Mucosa of stomach (tissue), 1 donor: ENCODE data around the gene TPM1.
"Not testable (repeated sequence)": the region's sequence is repeated elsewhere in the genome, so short reads cannot be mapped to it uniquely, and the experiment has no call there.

Source experiments
- H3K27me3 ChIP-seq: one replicate; pipeline ENCODE4 v1.7.0; 2013; ENCODE audit warnings: mild to moderate bottlenecking, low read length; ENCODE audit not compliant: control insufficient read depth, insufficient read depth
- H3K36me3 ChIP-seq: one replicate; pipeline ENCODE4 v1.7.0; 2013; ENCODE audit warnings: low read length; ENCODE audit not compliant: control insufficient read depth, insufficient read depth
- H3K4me1 ChIP-seq: one replicate; pipeline ENCODE4 v1.7.0; 2013; ENCODE audit warnings: mild to moderate bottlenecking, low read length; ENCODE audit not compliant: control insufficient read depth, insufficient read depth
- H3K4me3 ChIP-seq: one replicate; pipeline ENCODE4 v1.7.0; 2013; ENCODE audit warnings: low read length
- H3K9ac ChIP-seq: one replicate; pipeline ENCODE4 v1.7.0; 2013; ENCODE audit warnings: mild to moderate bottlenecking, low read length, moderate library complexity
- H3K9me3 ChIP-seq: one replicate; pipeline ENCODE4 v1.7.0; 2013; ENCODE audit warnings: mild to moderate bottlenecking, low read length, moderate library complexity; ENCODE audit not compliant: control insufficient read depth
- donor health status: Pancreatic carcinoma.

The TPM1 gene

DNA sequence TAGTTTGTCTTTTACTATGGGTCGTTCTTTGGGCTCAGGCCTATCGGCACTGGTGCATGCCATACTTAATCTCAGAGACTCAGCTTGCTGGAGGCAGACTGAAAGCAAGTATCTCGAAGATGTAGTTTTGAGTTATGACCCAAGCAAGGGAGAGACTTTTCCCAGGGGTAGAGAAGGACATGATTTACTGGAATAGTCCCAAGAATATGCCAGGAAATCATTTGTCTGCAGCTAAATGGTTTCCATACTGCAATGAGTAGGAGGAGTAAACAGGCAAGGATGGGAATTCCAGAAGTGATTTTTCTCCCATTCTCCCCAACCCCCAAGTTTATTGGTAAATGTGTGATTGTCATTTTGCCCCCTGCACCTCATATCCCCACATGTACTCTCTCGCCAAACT is 43.7 kb downstream of the TPM1 start:
- H3K9me3 ChIP-seq = no peaks in the 10 kb centered on the region
- H3K27me3 ChIP-seq = no peaks in the 10 kb centered on the region
- peaks cover 7% of the 10 kb centered on the region for H3K4me1 ChIP-seq
- no peak overlapping the region for H3K4me3 ChIP-seq
- no peaks in the 10 kb centered on the region for H3K36me3 ChIP-seq
- H3K9ac ChIP-seq = no peak overlapping the region

DNA sequence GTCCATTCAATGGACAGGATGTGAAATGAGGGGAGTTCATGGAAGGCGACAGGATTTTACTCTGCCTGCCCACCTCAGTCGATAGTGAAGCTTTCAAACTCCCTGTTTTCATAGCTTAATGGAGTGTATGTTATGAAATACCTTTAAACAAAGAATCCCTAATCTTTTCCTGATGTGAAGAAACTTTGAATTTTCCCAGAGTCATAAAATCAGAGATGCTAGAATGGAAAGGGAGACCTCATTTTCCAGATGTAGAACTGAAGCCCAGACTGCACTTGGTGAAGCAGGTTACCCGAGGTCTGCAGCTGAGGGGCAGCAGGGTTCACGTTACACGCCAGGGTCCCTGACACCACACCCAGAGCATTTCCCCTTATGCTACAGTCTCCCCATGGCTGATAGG is 44.4 kb downstream of the TPM1 start:
- Histone ChIP-seq H3K27me3 (no peaks in the 10 kb centered on the region), H3K4me1 (peaks cover 7% of the 10 kb centered on the region), H3K36me3 (no peaks in the 10 kb centered on the region), H3K9ac (no peak overlapping the region), H3K4me3 (no peak overlapping the region), H3K9me3 (no peaks in the 10 kb centered on the region)

DNA sequence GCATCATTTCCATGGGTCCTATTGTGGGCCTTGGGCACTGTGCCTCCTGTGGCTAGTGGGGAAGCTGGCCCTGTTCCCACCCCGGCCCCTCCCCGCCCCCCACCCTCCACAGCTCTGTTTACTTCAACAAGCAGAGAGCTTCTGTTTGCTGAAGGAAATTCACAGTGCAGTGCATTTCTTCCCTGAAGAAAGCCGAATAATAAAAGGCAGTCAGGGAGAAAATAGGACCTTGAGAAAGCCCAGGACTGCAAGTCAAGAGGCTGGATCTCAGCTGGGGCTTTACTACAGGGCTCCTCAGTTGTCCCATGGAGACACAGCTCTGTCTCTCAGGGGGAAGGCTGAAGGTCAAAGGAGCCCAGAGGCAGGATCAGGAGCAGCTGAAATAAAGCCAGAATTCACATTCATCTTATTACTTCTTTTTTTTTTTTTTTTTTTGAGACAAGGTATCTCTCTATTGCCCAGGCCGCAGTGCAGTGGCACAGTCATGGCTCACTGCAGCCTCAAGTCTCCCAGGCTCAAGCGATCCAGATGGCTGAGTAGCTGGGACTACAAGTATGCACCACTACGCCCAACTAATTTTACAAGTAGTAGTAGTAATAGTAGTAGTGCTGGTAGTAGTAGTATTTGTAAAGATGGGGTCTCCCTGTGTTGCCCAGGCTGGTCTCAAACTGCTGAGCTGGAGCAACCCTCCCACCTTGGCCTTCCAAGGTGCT is 46.1 kb downstream of the TPM1 start:
- H3K4me3 ChIP-seq = no peak overlapping the region
- H3K27me3 ChIP-seq = no peaks in the 10 kb centered on the region
- no peaks in the 10 kb centered on the region for H3K36me3 ChIP-seq
- H3K9me3 ChIP-seq = no peaks in the 10 kb centered on the region
- H3K4me1 ChIP-seq = peaks cover 7% of the 10 kb centered on the region
- H3K9ac ChIP-seq = no peak overlapping the region

DNA sequence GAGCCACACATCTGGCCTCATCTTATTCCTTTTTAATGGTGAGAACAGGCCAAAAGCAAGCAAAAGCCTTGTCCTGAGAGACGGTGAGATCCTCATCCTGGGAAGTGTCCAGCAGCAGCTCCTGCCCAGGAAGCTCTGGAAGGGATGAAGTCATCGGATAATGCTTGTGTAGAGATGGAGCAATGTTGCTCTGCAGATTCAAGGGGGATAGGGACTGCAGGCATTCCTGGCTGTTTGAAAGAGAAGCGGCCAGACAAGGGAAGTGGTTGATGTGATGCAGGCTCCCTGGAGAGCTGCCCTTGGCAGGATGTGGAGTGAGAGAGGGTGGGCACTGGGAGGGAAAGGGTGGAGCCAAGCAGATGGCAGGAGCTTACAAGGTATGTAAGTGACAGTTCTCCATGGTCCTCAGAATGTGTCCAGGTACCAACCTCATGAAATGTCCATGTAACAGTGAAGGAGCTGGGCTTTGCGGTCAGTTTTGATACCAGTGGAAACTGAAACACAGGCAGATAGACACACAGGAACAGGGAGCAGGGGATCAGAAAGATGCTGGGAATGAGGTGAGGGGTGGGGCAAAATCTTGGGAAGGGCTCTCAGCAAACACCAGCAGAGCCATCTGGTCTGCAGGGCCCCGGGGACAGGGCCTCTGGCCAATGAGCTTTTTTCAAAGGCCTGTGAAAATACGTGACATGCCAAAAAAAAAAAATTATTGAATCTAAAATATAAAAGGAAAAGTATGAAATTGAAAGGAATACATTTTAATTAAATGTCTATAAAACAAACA is 46.9 kb downstream of the TPM1 start:
- H3K4me3 ChIP-seq = no peak overlapping the region
- H3K9ac ChIP-seq = no peak overlapping the region
- H3K36me3 ChIP-seq = no peaks in the 10 kb centered on the region
- H3K27me3 ChIP-seq = no peaks in the 10 kb centered on the region
- no peaks in the 10 kb centered on the region for H3K9me3 ChIP-seq
- H3K4me1 ChIP-seq = peaks cover 7% of the 10 kb centered on the region

DNA sequence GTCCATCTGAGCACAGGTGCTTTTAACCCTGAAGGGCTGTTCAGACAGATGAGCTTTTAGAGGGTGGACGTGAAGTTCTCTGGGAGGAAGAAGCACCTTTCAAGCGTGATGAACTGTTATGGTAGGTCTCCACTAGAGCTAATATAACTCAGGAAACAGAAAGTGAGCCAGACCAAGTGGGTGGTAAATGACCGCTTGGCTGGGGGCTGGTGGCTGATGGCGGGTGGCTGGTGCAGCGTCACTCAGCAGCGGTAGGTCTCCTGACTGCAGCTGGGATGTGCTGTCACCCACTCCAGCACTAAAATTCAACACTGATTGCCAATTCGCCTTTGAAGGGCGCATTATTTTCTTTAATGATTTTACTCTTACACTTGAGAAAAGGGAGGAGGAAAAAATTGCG is 47.9 kb downstream of the TPM1 start:
- Histone ChIP-seq H3K4me1 (peaks cover 7% of the 10 kb centered on the region), H3K4me3 (no peak overlapping the region), H3K36me3 (no peaks in the 10 kb centered on the region), H3K9me3 (no peaks in the 10 kb centered on the region), H3K27me3 (no peaks in the 10 kb centered on the region), H3K9ac (no peak overlapping the region)

DNA sequence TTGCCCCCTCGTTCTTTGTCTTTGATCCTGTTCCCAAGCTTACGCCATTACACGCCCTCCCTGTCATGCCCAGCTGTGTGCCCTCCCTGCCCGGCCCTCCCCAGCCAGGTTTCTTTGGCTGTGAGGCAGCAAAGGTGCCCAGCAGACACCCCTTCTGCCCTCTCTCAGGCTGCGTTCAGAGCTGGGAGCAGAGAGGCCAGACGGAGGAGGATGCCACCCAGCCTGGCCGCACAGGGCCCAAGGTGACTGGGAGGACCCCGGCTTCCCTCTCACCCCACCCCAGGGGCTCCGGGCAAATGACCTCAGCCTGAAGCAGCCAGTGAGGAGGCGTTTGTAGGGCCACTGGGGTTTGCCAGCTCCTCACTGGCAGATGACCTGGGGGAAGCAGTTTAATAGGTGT is 48.3 kb downstream of the TPM1 start:
- H3K36me3 ChIP-seq = no peaks in the 10 kb centered on the region
- no peaks in the 10 kb centered on the region for H3K9me3 ChIP-seq
- peaks cover 7% of the 10 kb centered on the region for H3K4me1 ChIP-seq
- no peaks in the 10 kb centered on the region for H3K27me3 ChIP-seq
- H3K4me3 ChIP-seq = no peak overlapping the region
- no peak overlapping the region for H3K9ac ChIP-seq

DNA sequence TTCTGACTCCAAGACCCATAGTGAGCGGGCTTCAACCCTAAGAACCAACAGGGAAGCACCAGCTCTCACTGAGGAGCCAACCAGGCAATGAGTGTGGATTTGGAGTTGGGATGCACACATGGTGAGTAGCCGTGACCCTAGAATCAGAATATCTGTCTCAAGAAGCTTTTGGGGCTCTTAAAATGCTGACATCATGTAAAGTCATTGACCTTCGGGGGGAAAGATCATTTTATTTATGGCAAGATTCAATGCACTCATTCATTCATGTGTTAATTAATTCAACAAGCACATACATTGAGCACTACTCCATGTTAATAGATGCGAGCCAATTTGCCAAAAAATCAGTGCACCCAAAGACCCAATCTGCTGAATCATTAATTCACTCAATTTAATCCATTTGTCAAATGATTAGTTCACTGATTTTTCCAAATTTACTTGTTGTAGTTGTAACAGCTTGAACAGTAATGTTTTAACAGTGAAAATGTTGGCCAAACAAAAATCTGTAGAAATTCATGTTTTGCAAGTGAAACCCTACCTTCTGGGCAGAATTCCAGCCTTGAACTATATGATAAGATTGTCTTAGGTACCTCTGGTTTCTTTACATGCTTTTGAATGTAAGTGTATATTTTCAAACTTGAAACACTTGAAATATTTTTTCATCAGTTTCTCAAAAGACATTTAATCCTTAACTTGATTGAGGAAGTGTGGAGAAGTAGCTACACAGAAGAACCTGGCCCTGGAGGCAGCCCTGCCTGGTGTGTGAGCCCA is 49.3 kb downstream of the TPM1 start:
- no peaks in the 10 kb centered on the region for H3K27me3 ChIP-seq
- H3K9me3 ChIP-seq = no peaks in the 10 kb centered on the region
- H3K9ac ChIP-seq = no peak overlapping the region
- no peak overlapping the region for H3K4me3 ChIP-seq
- H3K36me3 ChIP-seq = no peaks in the 10 kb centered on the region
- peaks cover 7% of the 10 kb centered on the region for H3K4me1 ChIP-seq

DNA sequence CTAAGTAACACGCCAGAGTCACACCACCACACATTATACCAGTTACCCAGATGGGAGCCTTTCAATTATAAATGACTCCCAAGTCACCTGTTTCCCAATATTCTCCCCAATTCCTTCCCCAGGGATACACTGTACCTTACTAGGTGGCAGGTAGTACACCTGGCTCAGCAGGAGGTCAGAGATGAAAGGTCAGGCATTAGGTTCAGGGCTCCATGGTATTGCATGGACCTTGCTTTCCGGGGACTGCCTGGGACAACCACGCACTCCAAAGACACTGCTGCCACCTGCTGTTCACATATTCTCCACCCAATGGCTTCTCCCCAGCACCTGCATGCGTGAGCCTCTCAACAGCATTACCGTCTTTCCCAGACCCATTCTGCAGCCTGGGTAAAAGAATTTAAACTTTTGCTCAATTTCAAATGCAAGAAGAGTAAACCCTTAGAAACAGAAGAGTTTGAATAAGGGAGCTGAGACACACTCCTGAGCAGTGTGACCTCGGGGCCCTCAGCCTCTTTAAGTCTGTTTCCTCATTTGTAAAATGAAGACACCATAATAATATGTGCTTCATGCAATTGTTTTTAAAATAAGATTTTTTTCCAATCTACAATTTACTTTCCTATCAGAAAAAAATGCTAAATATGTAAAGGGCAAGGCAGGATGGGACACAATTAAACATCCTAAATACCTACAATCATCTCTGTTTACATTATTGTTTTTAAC is 51.1 kb downstream of the TPM1 start:
- Histone ChIP-seq H3K27me3 (no peaks in the 10 kb centered on the region), H3K9ac (no peak overlapping the region), H3K36me3 (no peaks in the 10 kb centered on the region), H3K9me3 (no peaks in the 10 kb centered on the region), H3K4me1 (peaks cover 8% of the 10 kb centered on the region), H3K4me3 (no peak overlapping the region)

DNA sequence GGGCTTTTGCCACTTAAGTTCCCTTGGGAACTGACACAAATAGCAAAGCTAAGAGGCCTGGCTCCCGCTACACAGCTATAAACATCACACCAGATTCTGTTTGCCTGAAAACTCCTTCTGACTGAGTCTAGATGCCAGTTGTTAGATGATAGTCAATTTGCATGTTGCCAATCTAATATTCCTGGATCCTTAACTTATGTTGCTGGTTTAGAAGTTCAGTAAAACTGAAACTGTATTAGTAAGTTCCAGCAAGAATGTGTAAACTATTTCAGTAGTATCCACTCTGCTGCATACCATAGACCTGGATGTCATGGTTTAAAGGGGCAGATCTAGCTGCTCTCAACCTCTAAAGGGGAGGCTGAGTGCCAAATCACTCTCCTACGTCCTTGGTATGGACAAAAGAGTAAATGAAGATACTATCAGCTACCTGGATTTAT is 52.0 kb downstream of the TPM1 start:
- Histone ChIP-seq H3K9ac (no peak overlapping the region), H3K4me1 (peaks cover 3% of the 10 kb centered on the region), H3K27me3 (no peaks in the 10 kb centered on the region), H3K4me3 (no peak overlapping the region), H3K36me3 (no peaks in the 10 kb centered on the region), H3K9me3 (no peaks in the 10 kb centered on the region)

DNA sequence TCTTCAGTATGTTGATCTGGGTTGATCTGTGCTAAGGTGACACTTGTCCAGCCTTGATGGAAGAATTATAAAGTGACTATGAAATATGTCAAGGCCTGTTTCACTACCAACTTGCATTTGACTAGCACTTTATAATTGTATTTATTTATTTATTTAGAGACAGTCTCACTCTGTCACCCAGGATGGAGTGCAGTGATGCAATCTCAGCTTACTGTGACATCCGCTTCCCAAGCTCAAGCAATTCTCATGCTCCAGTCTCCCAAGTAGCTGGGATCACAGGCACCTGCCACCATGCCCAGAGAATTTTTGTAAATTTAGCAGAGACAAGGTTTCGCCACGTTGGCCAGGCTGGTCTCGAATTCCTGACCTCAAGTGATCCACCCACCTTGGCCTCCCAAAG is 53.6 kb downstream of the TPM1 start:
- Histone ChIP-seq H3K27me3 (no peaks in the 10 kb centered on the region), H3K9ac (no peak overlapping the region), H3K4me3 (no peak overlapping the region), H3K9me3 (no peaks in the 10 kb centered on the region), H3K4me1 (peaks cover 3% of the 10 kb centered on the region), H3K36me3 (no peaks in the 10 kb centered on the region)

DNA sequence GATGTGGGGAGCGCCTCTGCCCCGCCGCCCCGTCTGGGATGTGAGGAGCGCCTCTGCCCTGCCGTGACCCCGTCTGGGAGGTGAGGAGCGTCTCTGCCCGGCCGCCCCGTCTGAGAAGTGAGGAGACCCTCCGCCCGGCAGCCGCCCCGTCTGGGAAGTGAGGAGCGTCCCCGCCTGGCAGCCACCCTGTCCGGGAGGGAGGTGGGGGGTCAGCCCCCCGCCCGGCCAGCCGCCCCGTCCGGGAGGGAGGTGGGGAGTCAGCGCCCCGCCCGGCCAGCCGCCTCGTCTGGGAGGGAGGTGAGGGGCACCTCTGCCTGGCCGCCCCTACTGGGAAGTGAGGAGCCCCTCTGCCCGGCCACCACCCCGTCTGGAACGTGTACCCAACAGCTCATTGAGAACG is 56.4 kb downstream of the TPM1 start:
- H3K27me3 ChIP-seq, H3K9ac ChIP-seq, H3K4me1 ChIP-seq, H3K4me3 ChIP-seq, H3K36me3 ChIP-seq, H3K9me3 ChIP-seq: not testable (repeated sequence)

DNA sequence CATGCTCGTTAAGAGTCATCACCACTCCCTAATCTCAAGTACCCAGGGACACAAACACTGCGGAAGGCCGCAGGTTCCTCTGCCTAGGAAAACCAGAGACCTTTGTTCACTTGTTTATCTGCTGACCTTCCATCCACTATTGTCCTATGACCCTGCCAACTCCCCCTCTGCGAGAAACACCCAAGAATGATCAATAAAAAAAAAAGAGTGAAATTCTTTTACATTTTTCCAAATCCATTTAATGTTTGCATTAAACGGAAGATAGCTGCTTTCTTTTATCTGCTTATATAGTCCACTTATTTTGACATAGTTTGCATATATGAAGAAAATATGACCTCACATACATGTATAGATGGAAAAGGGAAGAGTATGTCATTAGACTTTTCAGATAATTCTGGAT is 57.0 kb downstream of the TPM1 start:
- not testable (repeated sequence) for H3K4me1 ChIP-seq, H3K4me3 ChIP-seq, H3K27me3 ChIP-seq, H3K9ac ChIP-seq, H3K9me3 ChIP-seq, H3K36me3 ChIP-seq
